GM03348 (cell line): ENCODE measurements around the gene DAGLA.
A peak's percentile ranks its signal among the peaks of the same experiment; 100 is the strongest.

ENCODE experiments used
- DNase-seq: peaks from one replicate; pipeline ENCODE4 v3.0.0; 2012; ENCODE audit warnings: low spot score

The DAGLA gene

DNA sequence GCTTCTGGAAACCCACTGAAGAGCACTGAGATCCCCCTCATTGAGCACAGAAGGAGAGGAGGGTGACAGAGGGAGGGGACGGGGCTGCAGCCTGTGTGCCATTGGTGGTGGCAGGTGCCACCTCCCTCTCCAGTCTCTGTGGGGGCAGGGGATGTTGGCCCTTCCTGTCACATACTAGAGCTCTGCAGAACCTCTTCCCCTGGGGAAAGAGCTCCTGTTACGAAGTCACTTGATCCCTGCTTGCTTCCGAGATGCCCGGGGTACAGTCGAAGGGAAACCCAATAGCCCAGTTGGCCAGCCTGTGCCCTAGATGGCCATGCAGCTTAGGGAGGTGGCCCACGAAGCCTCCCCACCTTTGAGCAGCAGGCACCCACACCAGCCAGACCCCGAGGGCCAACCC lies 29.4 kb downstream of the DAGLA start:
- DNase-seq: no peak

DNA sequence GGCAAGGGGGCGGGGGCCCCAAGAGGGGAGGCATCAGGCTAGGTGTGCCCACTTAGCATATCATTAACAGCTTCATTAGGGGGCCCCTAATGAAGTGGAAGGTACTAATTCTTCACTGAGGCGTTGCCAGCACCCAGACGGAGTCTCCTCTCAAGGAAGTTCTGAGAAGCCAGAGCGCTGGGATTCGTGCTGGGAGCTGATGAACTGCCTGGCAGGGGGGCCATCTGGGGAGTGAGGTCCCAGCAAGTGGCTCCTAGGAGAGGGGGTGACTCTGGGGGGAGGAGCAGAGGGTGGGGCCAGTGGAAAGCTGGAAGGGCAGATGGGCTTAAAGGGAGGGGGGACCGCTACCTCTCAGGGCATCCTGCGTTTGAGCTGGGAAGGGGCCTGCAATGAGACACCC lies 29.8 kb downstream of the DAGLA start:
- no peak for DNase-seq

DNA sequence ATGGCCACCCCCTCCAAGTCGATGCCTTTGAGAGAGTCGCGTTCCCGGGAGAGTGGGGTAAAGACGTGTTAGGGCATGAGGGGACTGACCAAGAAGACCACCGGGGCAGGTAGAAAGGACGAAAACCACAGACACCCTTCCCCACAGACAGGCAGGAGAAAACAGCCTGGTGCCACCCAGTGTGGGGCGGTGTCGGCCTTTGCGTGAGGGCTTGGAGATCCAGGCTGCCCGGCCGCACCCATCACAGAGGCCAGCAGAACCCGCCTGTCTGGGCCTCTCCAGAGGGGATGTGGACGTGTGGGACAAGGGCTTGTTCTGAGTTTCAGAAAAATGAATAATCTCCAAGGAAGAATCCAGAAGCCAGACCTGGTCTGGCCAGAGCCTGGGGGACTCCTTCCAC lies 30.8 kb downstream of the DAGLA start:
- no peak for DNase-seq

DNA sequence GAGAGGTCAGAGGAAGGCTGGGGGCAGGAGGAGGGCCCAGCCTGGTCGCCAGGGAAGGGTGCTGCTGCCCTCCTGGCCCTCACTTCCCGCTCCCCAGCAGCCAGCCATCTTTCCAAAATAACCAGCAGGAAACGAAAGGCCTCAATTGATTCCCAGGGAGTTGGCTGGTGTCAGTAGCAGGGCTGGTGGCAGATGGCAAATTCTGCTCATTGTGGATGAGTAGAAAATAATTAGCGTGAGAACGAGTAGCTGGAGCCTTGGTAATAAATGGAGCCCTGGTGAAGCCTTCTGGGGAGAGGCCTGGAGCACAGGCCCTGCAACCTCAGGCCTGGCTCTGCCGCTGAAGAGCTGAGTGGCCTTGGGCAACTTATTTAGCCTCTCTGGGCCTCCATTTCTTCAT lies 31.3 kb downstream of the DAGLA start:
- no peak for DNase-seq

DNA sequence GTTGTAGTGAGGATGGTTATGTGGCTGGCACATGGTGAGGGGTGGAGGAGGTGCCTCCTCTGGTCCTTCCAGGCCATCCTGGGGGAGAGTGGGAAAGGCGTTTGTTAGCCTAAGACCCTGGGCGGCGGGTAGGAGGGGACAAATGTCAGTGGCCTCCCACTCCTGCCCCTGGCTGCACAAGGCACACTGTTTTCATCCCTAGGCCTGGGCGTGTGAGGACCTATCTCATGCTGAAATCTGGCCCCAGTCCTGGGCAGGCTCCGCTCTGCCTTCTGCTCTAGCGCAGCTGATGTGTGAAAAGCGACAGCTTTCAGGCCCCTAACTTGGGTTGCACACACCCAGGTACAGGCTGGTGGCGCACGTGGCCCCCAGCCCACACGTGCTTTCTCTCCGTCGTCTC lies 32.1 kb downstream of the DAGLA start:
- no peak for DNase-seq

DNA sequence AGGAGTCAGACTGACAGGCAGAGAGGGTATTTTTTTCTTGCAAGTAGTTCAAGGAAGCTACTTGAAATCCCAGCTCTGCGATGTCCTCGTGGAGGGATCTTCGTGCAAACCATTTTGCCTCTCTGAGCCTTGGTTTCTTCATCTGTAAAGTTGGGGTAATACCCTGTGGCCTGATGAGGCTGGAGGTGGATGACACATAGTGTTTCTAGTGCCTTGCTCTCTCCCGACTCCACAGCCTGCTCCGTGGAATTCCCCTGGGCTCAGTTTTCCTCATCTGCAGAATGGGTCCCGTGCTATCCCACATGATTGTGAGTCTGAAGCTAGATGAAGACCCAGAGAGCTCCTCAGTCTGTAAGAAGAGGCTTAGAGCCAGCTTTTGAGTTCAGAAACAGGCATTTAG lies 32.7 kb downstream of the DAGLA start:
- DNase-seq: no peak

DNA sequence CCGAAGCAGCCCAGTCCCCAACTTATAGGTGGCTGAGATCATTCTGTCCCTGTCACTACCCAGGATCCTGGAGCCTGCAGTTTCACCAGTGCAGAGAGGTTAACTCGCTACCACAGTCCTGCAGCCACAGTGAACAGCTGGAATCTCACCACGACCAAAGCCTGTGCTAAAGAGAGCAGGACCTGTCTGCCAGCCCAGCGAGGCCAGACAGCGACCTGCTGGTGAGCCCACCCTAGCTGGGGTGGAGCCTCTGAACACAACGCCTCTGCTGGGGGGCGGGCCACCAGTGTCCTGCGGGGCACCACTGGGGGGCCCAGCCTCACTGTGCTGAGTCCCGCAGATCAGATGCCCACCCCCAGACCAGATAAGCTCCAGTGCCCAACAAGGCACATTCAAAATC lies 33.3 kb downstream of the DAGLA start:
- no peak for DNase-seq

DNA sequence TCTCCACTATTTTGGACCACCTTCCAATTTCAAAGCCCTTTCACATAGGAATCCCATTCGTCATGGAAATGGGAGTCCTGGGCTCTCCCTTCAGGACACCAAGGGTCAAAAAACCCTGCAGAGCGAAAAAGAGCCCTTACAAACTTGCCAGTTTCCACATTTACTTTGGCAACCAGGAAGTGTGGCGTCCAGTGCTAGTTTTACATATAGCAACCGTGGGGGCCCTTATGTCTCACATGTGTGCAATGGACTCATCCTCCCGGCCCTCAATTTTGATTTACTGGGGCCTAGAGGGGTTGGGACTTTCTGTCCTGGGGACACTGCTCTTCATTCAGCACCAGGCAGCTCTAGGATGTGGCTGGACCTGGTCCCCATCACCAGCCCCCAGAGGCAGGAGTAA lies 33.7 kb downstream of the DAGLA start:
- DNase-seq: no peak

DNA sequence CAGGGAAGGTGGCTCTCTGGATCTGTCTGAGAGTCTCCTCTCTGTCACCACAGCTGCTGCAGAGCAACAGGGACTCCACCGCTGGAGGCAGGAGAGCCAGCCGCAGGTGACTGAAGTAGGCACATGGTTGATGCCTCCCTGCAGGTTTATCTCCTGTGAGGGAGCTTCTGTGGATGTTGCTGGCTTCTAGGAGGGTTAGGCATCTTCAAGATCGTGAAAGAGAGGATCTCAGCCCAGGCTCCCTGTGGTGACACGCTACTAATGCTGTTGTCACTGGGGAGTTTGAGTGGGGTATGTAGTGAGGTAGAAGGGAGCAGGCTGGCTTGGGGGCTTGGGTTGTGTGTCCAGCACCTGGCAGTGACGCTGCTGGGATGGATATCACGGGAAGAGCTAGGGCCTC lies 34.1 kb downstream of the DAGLA start:
- DNase-seq: no peak

DNA sequence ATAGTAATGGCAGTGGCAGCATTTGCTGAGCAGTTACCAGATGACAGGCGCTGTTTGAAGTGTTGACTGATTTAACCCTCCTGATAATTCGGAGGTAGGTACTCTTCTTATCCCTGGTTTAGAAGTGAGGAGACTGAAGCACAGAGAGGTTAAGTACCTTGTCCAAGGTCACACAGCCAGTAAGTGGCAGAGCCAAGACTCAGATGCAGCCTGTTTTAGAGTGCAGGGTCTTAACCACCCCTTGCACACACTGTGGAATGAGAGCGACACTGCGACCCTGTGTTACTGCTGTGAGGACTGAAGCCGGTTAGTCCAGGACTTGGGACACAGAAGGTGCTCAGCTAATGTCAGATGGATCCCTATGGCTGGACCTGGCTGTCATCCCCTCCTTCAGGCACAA lies 34.7 kb downstream of the DAGLA start:
- DNase-seq: no peak

DNA sequence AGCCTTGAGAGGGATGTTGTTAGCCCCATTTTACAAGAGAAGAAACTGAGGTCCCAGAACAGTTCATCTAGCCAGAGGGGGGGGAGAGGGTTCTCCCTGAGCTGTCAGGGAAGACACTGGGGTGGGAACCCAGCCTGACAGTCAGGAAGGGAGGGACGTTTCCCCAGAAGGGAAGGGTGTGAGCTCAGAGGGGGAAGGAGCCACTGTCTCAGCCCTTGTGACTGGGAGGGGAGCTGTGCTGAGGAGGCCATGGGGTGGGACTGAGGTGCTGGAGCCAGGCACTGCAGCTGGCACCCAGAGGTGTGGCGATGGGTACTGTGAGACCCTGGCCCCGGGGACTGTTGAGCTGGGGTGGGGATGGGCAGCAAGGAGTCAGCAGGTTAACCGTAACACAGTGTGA lies 35.7 kb downstream of the DAGLA start:
- DNase-seq: no peak

DNA sequence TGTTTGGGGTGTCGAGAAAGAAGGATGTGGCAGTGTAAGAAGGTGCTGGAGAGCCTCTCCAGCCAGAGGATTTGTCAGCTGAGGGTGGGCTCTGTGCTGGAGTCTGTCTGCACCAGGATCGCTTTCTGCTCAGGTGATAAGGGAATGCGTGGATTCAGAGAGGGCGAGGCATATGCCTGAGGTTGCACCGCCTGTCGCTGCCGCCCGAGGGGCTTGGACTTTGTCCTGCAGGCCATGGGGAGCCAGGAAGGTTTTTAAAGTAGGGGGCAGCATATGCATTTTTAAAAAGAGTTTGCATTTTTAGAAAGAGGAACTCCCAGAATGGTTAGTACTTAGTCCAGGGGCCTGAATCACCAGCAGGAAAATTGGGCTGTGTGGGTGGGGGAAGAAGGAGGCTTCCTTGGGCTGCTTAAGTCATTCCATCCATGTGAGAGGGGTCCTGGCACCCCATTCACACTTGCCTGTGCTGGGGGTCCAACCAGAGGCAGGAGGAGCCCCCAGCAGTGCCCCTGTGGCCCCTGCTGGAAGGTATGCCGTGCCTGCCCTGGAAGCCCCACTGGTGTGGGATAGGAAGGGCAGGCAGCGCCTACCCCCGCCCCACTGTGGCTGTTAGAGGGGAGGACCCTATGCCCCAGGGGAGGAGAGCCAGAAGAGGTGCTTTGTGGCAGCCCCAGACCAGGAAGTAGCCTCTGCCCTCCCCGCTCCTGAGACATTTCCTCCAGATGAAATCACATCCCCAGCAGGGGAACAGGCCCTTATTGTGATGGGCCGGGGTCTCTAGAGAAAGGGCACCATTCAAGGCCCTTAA lies 36.5 kb downstream of the DAGLA start:
- no peak for DNase-seq

DNA sequence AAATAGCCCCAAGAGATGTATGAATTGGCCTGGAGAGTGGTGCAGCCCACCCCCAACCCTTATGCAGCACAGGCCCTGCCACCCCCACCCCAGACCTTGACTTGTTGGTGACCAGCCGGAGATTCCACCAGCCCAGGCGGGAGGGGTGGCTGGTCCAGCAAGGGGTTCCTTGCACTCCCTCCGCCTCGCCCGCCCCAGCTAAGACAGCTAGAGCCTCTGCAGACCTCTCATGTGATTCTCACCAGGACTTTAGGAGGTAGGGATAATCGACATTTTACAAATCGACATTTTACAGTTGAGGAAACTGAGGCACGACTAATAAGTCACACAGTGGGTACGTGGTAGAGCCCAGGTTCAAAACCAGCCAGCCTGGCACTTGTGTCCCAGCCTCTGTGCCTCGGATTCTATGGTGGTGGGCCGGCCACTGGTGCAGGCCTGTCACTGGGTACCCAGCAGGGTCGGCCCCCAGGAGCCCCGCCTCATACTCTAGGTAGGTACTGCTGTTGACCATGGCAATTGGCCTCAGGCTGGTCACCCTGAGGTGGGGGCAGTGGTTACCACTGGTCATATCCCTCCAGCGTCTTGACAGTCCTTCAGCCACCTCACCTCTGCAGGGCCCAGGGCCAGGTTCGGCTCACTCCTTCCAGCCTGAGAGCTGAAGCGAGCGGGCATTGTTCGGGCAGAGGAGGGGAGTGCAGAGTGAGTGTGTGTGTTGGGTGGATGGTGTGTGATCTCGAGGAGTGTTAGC lies 37.3 kb downstream of the DAGLA start:
- DNase-seq: no peak

DNA sequence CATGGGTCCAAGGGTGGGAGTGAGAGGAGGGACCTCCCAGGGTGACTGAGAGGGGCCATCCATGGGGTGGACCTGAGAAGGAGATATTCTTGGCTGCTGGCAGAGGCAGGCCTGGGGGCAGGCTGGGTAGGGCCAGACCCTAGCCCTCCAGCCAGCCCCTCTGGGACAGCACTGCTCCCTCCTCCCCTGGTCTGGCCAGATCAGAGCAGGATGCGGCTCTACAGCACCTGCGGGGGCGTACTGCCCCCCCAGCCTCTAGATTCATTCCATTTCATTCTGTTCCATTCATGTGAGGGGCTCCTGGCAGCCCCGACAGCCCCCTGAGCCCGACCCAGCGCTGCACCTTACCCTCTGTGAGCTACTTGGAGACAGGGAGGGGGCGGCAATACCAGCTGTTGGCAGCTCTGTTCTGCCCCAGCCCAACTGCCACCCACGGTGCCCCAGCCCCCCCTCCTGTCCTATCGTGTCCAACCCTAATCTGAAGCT lies 37.9 kb downstream of the DAGLA start:
- DNase-seq: peak; percentile 41

DNA sequence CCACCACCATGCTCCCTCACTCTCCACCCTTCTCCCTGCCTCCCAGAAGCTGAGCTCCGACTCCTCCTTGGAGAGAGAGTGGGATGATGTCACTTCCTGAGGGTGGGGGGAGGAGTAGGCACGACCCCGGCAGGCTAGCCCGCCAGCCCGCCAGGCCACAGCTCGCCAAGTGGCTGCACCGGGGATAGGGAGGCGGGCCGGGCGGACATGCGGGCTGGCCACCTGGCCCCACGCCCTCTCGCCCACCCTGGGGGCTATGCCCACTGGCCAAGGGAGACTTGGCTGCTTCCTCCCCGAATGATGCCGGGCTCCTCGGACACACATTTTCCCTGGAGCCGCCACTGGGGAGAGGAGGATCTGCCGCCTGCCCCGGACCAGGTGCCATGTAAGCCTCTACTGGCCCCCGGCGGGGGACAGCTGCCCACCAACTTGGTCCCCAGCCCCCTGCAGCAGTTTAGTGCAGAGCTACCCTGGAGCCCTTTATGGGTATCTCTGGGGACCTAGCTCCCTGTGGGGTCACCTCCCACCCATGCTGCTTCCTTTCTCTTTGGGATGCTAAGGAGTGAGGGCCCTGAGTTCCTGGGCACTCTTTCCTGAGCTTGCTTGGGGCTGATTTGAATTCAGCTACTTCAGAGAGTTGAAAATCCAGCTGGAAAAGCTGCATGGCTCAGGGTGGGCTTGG lies 38.6 kb downstream of the DAGLA start:
- DNase-seq: peak; percentile 94

DNA sequence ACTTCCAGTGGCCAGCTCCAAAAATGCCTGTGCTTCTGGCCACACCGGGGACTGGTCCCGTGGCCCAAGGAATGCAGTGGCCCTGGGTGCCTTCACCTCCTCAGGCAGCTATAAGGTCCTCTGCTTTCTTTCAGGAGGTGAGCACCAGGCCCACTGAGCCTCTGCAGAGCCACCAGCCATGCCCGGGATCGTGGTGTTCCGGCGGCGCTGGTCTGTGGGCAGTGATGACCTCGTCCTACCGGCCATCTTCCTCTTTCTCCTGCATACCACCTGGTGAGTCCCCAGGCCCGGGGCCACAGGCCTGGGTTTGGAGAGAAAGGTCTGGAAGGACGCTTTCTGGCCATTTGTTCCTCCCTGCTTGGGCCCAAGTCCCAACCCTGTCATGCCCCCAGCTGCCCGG lies 39.8 kb downstream of the DAGLA start:
- no peak for DNase-seq

DNA sequence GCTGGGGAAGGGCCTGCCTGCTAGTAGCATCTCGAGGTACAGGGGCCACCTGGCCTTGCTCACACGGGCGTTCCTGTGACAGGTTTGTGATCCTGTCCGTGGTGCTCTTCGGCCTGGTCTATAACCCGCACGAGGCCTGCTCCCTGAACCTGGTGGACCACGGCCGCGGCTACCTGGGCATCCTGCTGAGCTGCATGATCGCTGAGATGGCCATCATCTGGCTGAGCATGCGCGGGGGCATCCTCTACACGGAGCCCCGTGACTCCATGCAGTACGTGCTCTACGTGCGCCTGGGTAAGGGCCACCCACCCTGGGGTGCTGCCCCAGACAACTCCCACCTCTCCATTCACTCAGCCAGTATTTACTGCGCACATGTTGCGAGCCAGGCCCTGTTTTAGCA lies 40.4 kb downstream of the DAGLA start:
- no peak for DNase-seq

DNA sequence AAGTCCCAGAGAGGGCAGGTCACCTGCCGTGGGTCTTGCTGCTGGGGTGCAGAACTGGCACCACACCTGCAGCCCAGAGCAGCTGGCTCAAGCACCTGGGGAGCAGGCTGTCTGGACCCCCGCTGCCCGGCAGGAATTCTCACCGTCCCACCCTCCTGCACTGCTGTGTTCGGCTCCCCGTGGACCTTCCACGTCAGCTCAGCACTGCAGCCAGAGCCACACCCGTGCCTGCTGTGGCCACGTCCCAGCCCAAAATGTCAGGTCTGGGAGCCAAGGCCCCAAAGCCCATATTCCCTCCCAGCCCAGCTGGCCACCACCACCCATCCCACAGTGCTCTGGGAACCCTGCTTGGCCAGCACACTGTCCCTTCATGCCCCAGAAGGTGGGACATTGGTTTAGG lies 44.2 kb downstream of the DAGLA start:
- no peak for DNase-seq

DNA sequence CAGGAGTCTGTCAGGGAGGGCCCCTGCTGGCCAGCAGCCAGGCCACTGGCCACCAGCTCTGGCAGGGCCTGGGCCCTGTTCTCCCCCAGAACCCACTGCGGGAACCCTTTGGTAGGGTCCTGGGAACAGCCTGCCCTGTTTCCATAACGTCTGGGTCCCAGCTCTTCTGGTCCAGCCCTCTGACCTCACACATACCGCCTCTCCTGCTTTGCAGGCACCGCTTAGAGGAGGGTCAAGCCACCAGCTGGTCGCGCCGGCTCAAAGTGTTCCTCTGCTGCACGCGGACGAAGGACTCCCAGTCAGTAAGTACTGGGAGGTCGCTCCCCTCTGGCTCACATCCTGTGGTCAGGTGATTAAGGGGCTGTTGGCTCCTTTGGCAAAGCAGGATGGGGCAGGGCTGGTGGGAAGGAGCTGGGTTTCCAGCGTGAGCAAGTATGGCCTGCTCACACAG lies 45.6 kb downstream of the DAGLA start:
- DNase-seq: no peak

DNA sequence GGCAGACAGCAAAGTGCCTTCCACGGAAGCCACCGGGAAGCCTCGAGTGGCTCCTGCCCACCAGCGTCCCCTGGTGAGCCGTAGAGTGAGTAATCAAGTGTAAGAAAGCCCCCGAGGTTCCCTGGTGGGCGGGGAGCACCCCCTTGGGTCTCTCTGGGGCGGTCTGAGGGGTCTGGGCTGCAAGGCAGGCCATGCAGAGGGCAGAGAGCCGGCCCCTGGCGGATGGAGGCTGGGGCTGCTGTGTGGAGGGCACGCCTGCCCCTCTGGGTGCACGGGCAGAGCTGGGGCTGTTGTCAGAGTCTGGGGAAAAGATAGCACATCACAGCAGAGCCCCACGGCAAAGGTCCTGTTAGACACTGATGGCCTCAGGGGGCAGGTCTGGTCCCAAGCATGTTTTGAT lies 46.6 kb downstream of the DAGLA start:
- DNase-seq: no peak

DNA sequence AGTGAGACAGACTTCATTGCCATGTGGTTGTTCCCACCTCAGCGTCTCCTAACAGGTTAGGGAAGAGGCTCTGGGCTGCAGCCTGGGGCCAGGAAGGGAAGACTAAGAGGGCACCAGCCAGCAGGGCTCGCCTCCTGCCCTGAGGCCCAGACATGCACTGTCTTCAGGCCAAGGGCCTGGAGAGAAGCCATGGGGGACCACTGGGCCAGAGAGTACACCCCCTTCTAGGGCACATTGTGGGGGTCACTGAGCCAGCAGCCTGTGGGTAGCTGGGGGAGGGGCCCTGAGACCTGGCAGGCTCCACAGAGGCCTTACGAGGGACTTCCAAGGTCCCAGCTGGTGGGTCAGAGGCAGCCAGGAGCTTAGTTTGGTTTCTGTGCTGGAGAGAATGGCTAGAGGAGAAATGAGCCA lies 47.2 kb downstream of the DAGLA start:
- no peak for DNase-seq

DNA sequence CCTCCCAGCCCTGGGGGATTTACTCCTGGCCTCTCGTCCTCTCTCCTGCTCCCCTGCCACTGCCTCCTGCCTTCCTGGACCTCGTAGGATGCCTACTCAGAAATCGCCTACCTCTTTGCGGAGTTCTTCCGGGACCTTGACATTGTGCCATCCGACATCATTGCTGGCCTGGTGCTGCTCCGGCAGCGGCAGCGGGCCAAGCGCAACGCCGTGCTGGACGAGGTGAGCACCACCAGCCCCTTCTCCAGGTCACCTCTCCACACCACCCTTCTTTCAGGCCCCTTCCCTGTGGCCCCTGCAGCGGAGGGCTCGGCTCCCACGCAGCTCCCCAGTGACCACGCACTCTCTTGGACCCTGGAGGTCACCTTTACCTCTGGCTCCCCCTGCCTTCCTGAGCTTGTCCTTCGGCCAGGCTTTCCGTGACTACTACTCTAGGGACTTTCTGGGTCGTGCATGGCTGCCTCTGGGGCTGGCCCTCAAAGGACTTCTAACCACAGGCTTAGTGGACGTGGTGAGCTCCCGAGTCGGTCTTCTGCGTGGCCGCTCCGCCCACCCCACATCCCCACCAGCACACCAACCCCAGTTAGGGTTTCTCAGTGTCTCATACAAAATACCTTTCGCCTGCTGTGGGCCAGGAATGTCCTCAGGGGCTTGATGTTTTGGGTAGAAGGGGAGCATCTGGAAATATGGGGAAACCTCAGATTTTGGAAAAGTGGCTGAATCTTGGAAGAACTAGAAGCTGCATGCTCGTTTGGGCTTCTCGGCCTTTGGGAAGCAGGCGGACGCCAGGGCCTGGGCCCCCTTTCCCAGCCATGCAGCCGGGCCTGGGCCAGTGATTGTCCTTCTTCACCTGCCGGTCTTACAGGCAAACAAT lies 48.1 kb downstream of the DAGLA start:
- DNase-seq: no peak
